GM18511 (cell line): Measurements from ENCODE around the gene ZNF543.
"Not testable (repeated sequence)": the region's sequence is repeated elsewhere in the genome, so short reads cannot be mapped to it uniquely, and the experiment has no call there.

Experiments used
- ATAC-seq: cut with Tn5 transposase; IDR thresholded peaks from one replicate; pipeline ENCODE4 v1.9.1; 2021; ENCODE audit warnings: mild to moderate bottlenecking, moderate library complexity; ENCODE audit not compliant: unreplicated experiment

The ZNF543 gene

GRCh38 chr19:57319869-57320179, 448 bp upstream of the ZNF543 start:
- ATAC-seq: peak; percentile 3

- no peak for ATAC-seq
Measured at GRCh38 chr19:57321116-57321515, 844 bp downstream of the ZNF543 start.

- ATAC-seq: no peak
Measured at GRCh38 chr19:57321751-57322150, 1.5 kb downstream of the ZNF543 start.

GRCh38 chr19:57324992-57325391, 4.7 kb downstream of the ZNF543 start:
- ATAC-seq: no peak

GRCh38 chr19:57327993-57328392, 7.7 kb downstream of the ZNF543 start:
- ATAC-seq: no peak

GRCh38 chr19:57334191-57334590, 13.9 kb downstream of the ZNF543 start:
- no peak for ATAC-seq

- ATAC-seq: no peak
Measured at GRCh38 chr19:57338877-57339276, 18.6 kb downstream of the ZNF543 start.

- no peak for ATAC-seq
Measured at GRCh38 chr19:57342582-57342981, 22.3 kb downstream of the ZNF543 start.

- ATAC-seq: no peak
Measured at GRCh38 chr19:57348136-57348535, 27.9 kb downstream of the ZNF543 start.

- ATAC-seq: peak; percentile 100
Measured at GRCh38 chr19:57350877-57351805, 30.9 kb downstream of the ZNF543 start, which contains the start of gene ZNF304. Gene ZNF304 (plus strand): TSS chr19:57351271. CDS start chr19:57351665, 394 bp downstream.

- no peak for ATAC-seq
Measured at GRCh38 chr19:57351867-57352266, 31.6 kb downstream of the ZNF543 start.

- ATAC-seq: no peak
Measured at GRCh38 chr19:57355916-57356315, 35.6 kb downstream of the ZNF543 start.

GRCh38 chr19:57357406-57357805, 37.1 kb downstream of the ZNF543 start:
- no peak for ATAC-seq

GRCh38 chr19:57359300-57359699, 39.0 kb downstream of the ZNF543 start:
- no peak for ATAC-seq

- no peak for ATAC-seq
Measured at GRCh38 chr19:57362419-57362818, 42.1 kb downstream of the ZNF543 start.

- ATAC-seq: peak; percentile 99
Measured at GRCh38 chr19:57362997-57363687, 42.9 kb downstream of the ZNF543 start, which contains the start of the genes TRAPPC2B and ZNF547. Gene TRAPPC2B (plus strand): TSS chr19:57363551. CDS start chr19:57364834, 1,283 bp downstream. Gene ZNF547 (plus strand): TSS chr19:57363551. CDS start chr19:57368556, 5,005 bp downstream.

GRCh38 chr19:57363688-57364181, 43.5 kb downstream of the ZNF543 start:
- ATAC-seq: peak; percentile 17

- no peak for ATAC-seq
Measured at GRCh38 chr19:57366776-57367175, 46.5 kb downstream of the ZNF543 start.

GRCh38 chr19:57374179-57374578, 53.9 kb downstream of the ZNF543 start:
- no peak for ATAC-seq

- ATAC-seq: not testable (repeated sequence)
Measured at GRCh38 chr19:57374647-57375046, 54.4 kb downstream of the ZNF543 start.

- ATAC-seq: no peak
Measured at GRCh38 chr19:57376151-57376550, 55.9 kb downstream of the ZNF543 start.
